GM06990 (cell line): Measurements from ENCODE around the gene IFIH1.

Source experiments
- DNase-seq: peaks from one replicate; pipeline ENCODE4 v3.0.0-alpha.2; 2011; ENCODE audit not compliant: insufficient read length; ENCODE audit errors: extremely low read depth
- H3K27me3 ChIP-seq: replicated peaks from 2 replicates; pipeline ENCODE4 v1.6.0; 2011; ENCODE audit warnings: low read length; ENCODE audit not compliant: control insufficient read depth, insufficient read depth
- H3K36me3 ChIP-seq: 2 replicates; pipeline ENCODE4 v1.5.1; 2011; ENCODE audit warnings: low read length; ENCODE audit not compliant: control insufficient read depth, insufficient read depth
- H3K4me3 ChIP-seq: replicated peaks from 2 replicates; pipeline ENCODE4 v1.5.1; 2011; ENCODE audit warnings: low read depth, mild to moderate bottlenecking, control low read depth, low read length
- TF ChIP-seq, protein P1 (sequence below): IDR thresholded peaks from 2 replicates; pipeline ENCODE4 v1.5.1; 2011; ENCODE audit warnings: low read length, control low read depth, mild to moderate bottlenecking, inconsistent platforms; ENCODE audit not compliant: insufficient read depth, poor library complexity, severe bottlenecking

The IFIH1 gene

DNA sequence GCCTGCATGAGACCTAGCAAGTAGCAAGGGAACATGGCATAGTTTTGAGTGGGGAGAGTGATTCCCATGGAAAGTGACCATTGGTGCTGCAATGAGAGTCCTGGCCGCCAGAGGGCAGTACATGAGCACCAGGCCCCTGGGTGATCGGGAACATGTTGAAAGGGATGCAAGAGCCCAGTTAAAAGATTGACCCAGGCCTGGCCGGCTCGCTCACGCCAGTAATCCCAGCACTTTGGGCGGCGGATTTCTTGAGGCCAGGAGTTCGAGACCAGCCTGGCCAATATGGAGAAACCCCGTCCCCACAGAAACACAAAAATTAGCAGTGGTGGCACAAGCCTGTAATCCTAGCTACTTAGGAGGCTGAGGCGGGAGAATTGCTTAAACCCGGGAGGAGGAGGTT is 97.4 kb downstream of the IFIH1 start:
- H3K27me3 ChIP-seq, result no peaks in the 10 kb centered on the region
- H3K4me3 ChIP-seq, result no peak overlapping the region
- TF ChIP-seq, protein P1, sequence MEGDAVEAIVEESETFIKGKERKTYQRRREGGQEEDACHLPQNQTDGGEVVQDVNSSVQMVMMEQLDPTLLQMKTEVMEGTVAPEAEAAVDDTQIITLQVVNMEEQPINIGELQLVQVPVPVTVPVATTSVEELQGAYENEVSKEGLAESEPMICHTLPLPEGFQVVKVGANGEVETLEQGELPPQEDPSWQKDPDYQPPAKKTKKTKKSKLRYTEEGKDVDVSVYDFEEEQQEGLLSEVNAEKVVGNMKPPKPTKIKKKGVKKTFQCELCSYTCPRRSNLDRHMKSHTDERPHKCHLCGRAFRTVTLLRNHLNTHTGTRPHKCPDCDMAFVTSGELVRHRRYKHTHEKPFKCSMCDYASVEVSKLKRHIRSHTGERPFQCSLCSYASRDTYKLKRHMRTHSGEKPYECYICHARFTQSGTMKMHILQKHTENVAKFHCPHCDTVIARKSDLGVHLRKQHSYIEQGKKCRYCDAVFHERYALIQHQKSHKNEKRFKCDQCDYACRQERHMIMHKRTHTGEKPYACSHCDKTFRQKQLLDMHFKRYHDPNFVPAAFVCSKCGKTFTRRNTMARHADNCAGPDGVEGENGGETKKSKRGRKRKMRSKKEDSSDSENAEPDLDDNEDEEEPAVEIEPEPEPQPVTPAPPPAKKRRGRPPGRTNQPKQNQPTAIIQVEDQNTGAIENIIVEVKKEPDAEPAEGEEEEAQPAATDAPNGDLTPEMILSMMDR, result peak; percentile 97
- peak; percentile 37 for DNase-seq
- no peaks in the 10 kb centered on the region for H3K36me3 ChIP-seq

DNA sequence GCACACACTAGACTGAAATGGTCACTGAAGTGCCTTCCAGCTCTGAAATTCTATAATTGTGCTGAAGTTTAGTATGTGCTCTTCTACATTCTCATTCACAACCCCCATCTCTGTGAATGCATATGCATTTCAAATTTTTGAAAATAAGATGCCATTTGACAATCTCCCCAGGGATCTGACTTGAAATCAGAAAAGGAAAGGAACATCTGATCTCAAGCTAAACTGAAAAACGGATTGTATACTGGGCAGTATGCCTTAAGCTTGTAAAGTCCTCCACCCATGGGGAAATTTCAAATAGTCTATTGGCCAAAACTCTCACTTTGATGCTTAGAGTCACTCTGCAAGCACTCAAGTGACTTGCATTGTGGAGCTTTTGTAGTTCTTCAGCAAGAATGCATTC is 98.1 kb downstream of the IFIH1 start:
- Histone ChIP-seq H3K27me3 (no peaks in the 10 kb centered on the region), H3K36me3 (no peaks in the 10 kb centered on the region), H3K4me3 (no peak overlapping the region)
- no peak for DNase-seq
- TF ChIP-seq, protein P1, result no peak

DNA sequence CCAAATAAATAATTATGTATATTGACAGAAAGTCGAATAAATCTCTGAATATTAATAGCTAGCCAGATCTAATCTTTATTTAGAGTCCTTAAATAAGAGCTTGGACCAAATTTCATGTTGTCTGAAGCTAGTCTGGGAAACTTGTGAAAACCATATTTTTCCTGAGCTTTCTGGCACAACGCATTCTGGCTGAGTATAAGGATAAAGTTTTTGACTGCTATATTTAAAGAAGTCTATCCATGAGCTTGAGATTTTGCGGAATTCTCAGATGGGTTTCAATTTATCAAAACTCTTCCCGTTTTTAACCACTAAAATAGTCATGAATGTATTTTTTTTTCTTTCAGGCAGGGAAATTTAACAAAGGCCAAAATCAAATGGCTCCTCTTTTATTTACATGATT is 99.1 kb downstream of the IFIH1 start:
- no peak for DNase-seq
- Histone ChIP-seq H3K36me3 (no peaks in the 10 kb centered on the region), H3K4me3 (no peak overlapping the region), H3K27me3 (no peaks in the 10 kb centered on the region)
- TF ChIP-seq, protein P1, result no peak

DNA sequence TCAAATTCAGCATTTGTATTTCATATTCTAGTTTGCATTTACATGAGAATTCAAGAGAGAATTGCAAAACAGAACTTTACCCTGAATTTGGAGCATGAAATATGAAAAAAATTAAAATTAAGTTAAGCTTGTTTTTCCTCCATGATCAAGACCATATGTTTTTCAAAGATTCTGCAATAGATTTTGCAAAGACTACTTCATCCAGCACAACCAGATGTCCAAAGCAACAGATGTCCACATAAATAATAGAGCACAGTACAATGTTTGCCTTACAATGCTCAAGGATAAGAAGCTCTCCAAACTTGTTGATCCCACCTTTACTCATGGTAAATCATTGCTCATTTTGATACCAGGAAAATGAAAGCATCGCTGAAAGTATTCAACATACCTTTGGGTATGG is 100.9 kb downstream of the IFIH1 start:
- H3K4me3 ChIP-seq, result no peak overlapping the region
- H3K36me3 ChIP-seq, result no peaks in the 10 kb centered on the region
- no peak for DNase-seq
- TF ChIP-seq, protein P1, result no peak
- no peaks in the 10 kb centered on the region for H3K27me3 ChIP-seq
